OCI-LY3 (cell line): ENCODE data around the gene FOLR1.

Experiments used
- H2AFZ ChIP-seq: fragments of 200-600, 300-600 bp; shearing (Covaris generic); 2 replicates; pipeline ENCODE4 v1.6.0; 2014; ENCODE audit warnings: antibody characterized with exemption, low read depth, low read length
- H3K27ac ChIP-seq: fragments of 200-600, 300-600 bp; sonication (generic); 2 replicates; pipeline ENCODE4 v1.5.1; 2014; ENCODE audit warnings: mild to moderate bottlenecking, low read length, moderate library complexity, mixed read lengths
- H3K27me3 ChIP-seq: fragments of 200-600, 300-600 bp; sonication (generic); 2 replicates; pipeline ENCODE4 v1.6.1; 2014; ENCODE audit warnings: low read depth, low read length, mixed read lengths
- H3K36me3 ChIP-seq: fragments of 200-600, 300-600 bp; sonication (generic); replicated peaks from 2 replicates; pipeline ENCODE3; 2014; ENCODE audit warnings: low read depth, low read length, mixed read lengths
- H3K4me1 ChIP-seq: fragments of 300-600, 200-600 bp; sonication (generic); 2 replicates; pipeline ENCODE4 v1.6.1; 2014; ENCODE audit warnings: low read length, mixed read lengths
- H3K4me2 ChIP-seq: fragments of 200-600, 300-600 bp; sonication (generic); 2 replicates; pipeline ENCODE4 v1.6.1; 2014; ENCODE audit warnings: low read length, mixed read lengths
- H3K4me3 ChIP-seq: fragments of 300-600, 200-600 bp; sonication (generic); 2 replicates; pipeline ENCODE4 v1.5.1; 2014; ENCODE audit warnings: antibody characterized with exemption, mild to moderate bottlenecking, low read length, moderate library complexity
- H3K79me2 ChIP-seq: fragments of 300-600, 200-600 bp; shearing (Covaris generic); 2 replicates; pipeline ENCODE4 v1.6.1; 2014; ENCODE audit warnings: mild to moderate bottlenecking, low read length, mixed read lengths
- H3K9ac ChIP-seq: fragments of 300-600, 200-600 bp; shearing (Covaris generic); 2 replicates; pipeline ENCODE4 v1.6.0; 2014; ENCODE audit warnings: mild to moderate bottlenecking, low read length, moderate library complexity
- H3K9me3 ChIP-seq: fragments of 200-600, 300-600 bp; shearing (Covaris generic); 2 replicates; pipeline ENCODE4 v1.6.1; 2014; ENCODE audit warnings: low read length, mixed read lengths; ENCODE audit not compliant: insufficient read depth
- H4K20me1 ChIP-seq: fragments of 200-600, 300-600 bp; sonication (generic); 2 replicates; pipeline ENCODE4 v1.6.1; 2016; ENCODE audit warnings: low read length, mixed read lengths; ENCODE audit not compliant: insufficient read depth
- EZH2phosphoT487 ChIP-seq: fragments of 200-600 bp; shearing (Covaris generic); IDR thresholded peaks from 2 replicates; pipeline ENCODE4 v1.6.1; 2018; ENCODE audit warnings: antibody characterized with exemption, mixed run types, low read depth
- TF ChIP-seq, protein P1 (sequence below): fragments of 200-600, 300-600 bp; sonication (generic); IDR thresholded peaks from 2 replicates; pipeline ENCODE4 v1.5.1; 2014; ENCODE audit warnings: antibody characterized with exemption, low read length, low read depth

FOLR1 gene

DNA sequence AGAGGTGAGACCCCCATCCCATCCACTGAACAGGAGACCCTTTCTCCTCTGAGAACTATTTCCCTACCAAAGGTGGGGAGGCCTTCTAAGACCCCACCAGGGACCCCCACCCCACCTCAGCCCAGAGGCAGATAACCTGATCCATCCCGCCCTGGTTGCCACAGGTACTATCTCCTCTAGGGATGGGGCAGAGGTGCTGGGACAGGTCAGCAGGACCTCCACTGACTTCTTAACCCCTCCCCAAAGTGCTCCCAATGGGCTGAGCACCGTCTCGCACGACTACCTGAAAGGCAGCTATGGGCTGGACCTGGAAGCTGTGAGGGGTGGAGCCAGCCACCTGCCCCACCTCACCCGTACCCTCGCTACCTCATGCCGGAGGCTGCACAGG, 36.9 kb downstream of the FOLR1 start:
- Histone ChIP-seq H3K9me3 (no peaks in the 10 kb centered on the region), H3K4me2 (no peak overlapping the region), H3K4me3 (no peak overlapping the region), H3K27me3 (no peaks in the 10 kb centered on the region), H3K4me1 (peaks cover 6% of the 10 kb centered on the region), H3K27ac (no peak overlapping the region), H4K20me1 (peaks cover 30% of the 10 kb centered on the region), H2AFZ (no peak overlapping the region), H3K9ac (no peak overlapping the region), H3K79me2 (peaks cover 32% of the 10 kb centered on the region), H3K36me3 (peaks cover 65% of the 10 kb centered on the region)
- TF ChIP-seq EZH2phosphoT487: no peak
- TF ChIP-seq, protein P1, sequence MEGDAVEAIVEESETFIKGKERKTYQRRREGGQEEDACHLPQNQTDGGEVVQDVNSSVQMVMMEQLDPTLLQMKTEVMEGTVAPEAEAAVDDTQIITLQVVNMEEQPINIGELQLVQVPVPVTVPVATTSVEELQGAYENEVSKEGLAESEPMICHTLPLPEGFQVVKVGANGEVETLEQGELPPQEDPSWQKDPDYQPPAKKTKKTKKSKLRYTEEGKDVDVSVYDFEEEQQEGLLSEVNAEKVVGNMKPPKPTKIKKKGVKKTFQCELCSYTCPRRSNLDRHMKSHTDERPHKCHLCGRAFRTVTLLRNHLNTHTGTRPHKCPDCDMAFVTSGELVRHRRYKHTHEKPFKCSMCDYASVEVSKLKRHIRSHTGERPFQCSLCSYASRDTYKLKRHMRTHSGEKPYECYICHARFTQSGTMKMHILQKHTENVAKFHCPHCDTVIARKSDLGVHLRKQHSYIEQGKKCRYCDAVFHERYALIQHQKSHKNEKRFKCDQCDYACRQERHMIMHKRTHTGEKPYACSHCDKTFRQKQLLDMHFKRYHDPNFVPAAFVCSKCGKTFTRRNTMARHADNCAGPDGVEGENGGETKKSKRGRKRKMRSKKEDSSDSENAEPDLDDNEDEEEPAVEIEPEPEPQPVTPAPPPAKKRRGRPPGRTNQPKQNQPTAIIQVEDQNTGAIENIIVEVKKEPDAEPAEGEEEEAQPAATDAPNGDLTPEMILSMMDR: no peak

DNA sequence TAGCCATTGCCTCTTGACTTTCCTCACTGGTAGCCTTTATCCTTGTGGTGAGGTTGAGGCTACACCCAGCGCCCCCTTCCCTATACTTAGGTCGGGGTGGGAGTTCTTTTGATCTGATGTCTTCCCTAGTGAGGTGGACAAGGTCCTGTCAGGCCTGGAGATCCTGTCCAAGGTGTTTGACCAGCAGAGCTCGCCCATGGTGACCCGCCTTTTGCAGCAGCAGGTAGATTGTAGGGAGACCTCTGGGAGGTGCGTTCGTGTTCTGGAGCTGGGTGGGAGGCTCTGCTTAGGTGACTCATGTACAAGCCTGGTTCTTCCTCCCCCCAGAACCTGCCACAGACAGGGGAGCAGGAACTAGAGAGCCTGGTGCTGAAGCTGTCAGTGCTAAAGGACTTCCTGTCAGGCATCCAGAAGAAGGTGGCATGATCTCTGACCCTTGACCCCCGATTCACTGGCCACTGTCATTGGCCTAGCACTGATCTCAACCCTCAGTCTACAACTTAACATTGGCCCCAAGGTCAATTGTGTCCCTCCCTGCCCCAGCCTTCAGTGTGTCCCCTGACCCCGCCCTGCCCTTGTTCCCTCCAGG, 37.5 kb downstream of the FOLR1 start:
- peaks cover 26% of the 10 kb centered on the region for H3K79me2 ChIP-seq
- H3K9me3 ChIP-seq: no peaks in the 10 kb centered on the region
- no peak overlapping the region for H3K9ac ChIP-seq
- no peak overlapping the region for H3K4me3 ChIP-seq
- peaks cover 6% of the 10 kb centered on the region for H3K4me1 ChIP-seq
- no peak overlapping the region for H3K4me2 ChIP-seq
- H2AFZ ChIP-seq: no peak overlapping the region
- TF ChIP-seq, protein P1: no peak
- TF ChIP-seq EZH2phosphoT487: no peak
- peaks cover 35% of the 10 kb centered on the region for H4K20me1 ChIP-seq
- peaks cover 71% of the 10 kb centered on the region for H3K36me3 ChIP-seq
- no peak overlapping the region for H3K27ac ChIP-seq
- no peaks in the 10 kb centered on the region for H3K27me3 ChIP-seq

DNA sequence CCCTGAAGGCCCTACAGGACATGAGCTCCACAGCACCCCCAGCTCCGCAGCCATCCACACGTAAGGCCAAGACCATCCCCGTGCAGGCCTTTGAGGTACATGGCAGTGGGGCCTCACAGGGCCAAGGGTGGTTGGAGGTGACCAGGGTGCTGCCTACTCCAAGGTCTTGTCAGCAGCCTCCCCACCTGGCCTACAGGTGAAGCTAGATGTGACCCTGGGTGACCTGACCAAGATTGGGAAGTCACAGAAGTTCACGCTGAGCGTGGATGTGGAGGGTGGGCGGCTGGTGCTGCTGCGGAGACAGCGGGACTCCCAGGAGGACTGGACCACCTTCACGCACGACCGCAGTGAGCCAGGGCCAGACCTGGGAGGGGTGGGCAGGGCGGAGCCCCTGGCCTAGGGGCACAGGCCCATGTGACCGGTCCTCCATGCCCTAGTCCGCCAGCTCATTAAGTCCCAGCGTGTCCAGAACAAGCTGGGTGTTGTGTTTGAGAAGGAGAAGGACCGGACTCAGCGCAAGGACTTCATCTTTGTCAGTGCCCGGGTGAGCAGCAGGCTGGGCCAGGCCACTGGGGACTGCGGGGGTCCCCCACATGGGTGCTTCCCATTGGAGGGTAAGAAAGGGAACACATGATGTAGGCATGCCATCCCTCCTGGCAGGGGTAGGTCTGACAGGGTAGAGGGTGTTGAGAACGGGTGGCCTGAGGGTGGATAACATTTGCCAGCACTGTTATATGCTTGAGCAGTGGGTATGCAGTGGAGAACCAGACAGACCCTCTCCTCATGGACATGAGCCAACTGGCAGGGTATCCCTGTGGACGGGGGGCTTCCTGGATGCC, 38.2 kb downstream of the FOLR1 start:
- H3K9me3 ChIP-seq: no peaks in the 10 kb centered on the region
- H3K4me3 ChIP-seq: no peak overlapping the region
- H3K27ac ChIP-seq: no peak overlapping the region
- H3K4me2 ChIP-seq: no peak overlapping the region
- H3K27me3 ChIP-seq: no peaks in the 10 kb centered on the region
- peaks cover 73% of the 10 kb centered on the region for H3K36me3 ChIP-seq
- peaks cover 19% of the 10 kb centered on the region for H3K79me2 ChIP-seq
- peaks cover 6% of the 10 kb centered on the region for H3K4me1 ChIP-seq
- no peak overlapping the region for H2AFZ ChIP-seq
- TF ChIP-seq EZH2phosphoT487: no peak
- TF ChIP-seq, protein P1: no peak
- no peak overlapping the region for H3K9ac ChIP-seq
- H4K20me1 ChIP-seq: peaks cover 36% of the 10 kb centered on the region

DNA sequence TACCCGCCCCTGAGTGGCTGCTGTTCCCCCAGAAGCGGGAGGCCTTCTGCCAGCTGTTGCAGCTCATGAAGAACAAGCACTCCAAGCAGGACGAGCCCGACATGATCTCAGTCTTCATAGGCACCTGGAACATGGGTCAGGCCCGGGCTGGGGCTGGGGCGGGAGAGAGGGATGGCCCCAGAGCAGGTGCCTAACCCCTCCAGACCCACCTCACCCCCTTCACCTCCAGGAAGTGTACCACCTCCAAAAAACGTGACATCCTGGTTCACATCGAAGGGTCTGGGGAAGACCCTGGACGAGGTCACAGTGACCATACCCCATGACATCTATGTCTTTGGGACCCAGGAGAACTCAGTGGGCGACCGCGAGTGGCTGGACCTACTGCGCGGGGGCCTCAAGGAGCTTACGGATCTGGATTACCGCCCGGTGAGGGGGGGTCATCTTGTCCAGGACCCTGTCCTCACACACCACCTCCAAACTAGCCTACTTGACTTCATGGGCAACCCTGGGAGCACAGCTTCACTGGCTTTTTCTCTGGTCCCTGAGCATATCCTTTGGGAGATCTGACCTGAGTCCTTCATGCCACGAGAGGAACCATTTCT, 38.9 kb downstream of the FOLR1 start:
- no peaks in the 10 kb centered on the region for H3K9me3 ChIP-seq
- no peak overlapping the region for H3K4me3 ChIP-seq
- no peak overlapping the region for H3K4me2 ChIP-seq
- H3K36me3 ChIP-seq: peaks cover 78% of the 10 kb centered on the region
- H3K27ac ChIP-seq: no peak overlapping the region
- TF ChIP-seq, protein P1: no peak
- no peak for TF ChIP-seq EZH2phosphoT487
- H2AFZ ChIP-seq: no peak overlapping the region
- H3K79me2 ChIP-seq: peaks cover 12% of the 10 kb centered on the region
- H3K4me1 ChIP-seq: peaks cover under 1% of the 10 kb centered on the region; the same call in 1 of the 2 replicates
- no peaks in the 10 kb centered on the region for H3K27me3 ChIP-seq
- H3K9ac ChIP-seq: no peak overlapping the region
- H4K20me1 ChIP-seq: peaks cover 29% of the 10 kb centered on the region
